ENCODE measurements around the gene FAM83G.
"Not testable (repeated sequence)": the region's sequence is repeated elsewhere in the genome, so short reads cannot be mapped to it uniquely, and the experiment has no call there.

FAM83G gene, protein sequence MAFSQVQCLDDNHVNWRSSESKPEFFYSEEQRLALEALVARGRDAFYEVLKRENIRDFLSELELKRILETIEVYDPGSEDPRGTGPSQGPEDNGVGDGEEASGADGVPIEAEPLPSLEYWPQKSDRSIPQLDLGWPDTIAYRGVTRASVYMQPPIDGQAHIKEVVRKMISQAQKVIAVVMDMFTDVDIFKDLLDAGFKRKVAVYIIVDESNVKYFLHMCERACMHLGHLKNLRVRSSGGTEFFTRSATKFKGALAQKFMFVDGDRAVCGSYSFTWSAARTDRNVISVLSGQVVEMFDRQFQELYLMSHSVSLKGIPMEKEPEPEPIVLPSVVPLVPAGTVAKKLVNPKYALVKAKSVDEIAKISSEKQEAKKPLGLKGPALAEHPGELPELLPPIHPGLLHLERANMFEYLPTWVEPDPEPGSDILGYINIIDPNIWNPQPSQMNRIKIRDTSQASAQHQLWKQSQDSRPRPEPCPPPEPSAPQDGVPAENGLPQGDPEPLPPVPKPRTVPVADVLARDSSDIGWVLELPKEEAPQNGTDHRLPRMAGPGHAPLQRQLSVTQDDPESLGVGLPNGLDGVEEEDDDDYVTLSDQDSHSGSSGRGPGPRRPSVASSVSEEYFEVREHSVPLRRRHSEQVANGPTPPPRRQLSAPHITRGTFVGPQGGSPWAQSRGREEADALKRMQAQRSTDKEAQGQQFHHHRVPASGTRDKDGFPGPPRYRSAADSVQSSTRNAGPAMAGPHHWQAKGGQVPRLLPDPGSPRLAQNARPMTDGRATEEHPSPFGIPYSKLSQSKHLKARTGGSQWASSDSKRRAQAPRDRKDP

DNA sequence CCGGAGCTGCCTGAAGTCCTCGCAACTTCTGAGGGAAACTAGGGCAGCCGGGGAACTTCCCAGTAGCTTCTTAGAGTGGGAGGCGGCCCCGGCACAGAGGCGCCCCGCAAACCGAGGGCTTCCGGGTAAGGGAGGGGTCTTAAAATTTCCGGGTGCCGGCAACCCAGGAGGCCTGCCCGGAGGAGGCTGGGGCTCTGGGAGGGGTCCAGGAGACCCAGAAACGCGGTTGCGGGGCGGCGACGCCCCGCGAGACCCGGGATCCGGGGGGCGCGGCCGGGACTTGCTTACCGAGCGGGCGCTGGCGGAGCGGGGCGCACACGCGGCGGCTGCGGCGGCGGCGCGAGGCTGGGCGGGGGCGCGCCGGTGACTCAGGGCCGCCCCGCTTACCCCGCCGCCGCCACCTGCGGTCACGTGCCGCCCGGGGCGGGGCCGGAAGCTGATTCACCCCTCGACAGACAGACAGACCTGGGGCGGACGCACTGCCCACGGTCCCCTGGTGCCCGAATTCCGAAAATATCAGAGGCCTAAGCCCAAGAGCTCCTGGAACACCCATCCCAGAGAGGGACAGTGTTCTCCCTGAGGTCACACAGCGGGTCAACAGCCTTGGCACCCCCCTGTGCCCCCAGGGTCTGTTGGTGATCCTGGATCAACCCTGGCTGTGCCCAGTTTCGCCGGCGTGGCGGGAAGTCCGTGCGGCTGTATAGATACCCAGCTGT, at the start of gene FAM83G:
FAM83G (minus strand) TSS at position 344 of the 716 bp plus-strand sequence. CDS start 723 bp downstream, outside the sequence.
- no peak for DNase-seq

DNA sequence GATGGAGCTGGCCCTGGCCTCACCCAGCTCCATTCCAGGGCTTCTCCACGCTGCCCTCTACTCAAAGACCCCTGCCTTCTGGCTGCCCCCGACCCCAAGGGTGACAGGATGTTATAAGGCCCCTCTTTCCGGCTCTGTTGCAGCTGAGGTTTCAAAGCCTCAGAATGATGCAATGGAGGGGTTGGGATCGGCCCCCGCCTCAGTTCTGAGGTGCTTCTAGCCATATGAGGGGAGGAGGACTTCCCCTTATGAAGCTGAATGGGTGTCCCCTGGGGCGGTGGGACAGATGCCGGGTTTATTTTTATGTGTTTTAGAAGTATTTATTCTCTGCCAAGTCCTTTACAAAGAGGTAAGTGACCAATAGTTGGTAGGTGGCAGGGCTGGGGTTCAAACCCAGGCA, 44.3 kb upstream of the FAM83G start:
- DNase-seq: not testable (repeated sequence)

DNA sequence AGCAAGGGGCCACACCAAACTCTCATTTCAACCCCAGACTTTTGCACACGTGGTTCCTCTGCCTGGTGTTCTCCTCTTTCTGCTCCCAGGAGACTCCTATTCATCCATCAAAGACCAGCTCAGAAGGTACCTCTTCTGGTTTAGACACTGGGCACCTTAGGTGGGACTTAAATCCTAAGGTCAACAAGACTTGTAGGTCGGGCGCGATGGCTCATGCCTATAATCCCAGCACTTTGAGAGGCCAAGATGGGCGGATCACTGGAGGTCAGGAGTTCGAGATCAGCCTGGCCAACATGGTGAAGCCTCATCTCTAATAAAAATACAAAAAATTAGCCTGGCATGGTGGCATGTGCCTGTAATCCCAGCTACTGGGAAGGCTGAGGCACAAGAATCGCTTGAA, 42.9 kb upstream of the FAM83G start:
- not testable (repeated sequence) for DNase-seq

DNA sequence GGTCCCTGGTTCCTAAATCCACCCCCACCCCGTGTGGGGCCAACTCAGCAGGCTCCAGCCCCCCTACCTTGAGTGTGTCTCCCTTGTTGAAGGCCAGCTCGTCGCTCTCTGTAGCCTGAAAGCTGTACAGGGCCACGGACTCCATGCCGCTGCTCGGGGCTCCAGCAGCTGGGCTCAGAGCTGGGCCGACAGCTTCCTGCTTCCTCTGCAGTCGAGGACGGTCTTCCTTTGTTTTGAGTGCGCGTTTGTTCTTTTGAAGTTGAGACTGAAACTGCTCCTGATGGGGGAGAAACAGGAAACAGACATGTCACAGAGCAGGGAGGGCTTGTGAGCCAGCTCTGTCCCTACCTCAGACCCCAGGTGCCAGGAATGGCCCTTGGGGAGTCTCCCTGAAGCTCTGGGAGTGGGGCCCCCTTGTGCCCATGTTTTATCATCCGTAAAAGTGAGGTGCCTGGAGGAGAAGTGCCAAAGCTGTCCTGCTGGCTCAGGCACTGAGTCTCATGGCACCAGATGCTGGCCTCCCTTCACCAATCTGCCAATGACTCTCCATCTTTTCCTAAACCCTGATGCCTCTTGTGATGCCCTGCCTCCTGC, 42.3 kb upstream of the FAM83G start, which contains the start of gene GRAP:
GRAP (minus strand) TSS at position 176 of the 594 bp plus-strand sequence; CDS start at position 145, 31 bp downstream.
- DNase-seq: not testable (repeated sequence)

DNA sequence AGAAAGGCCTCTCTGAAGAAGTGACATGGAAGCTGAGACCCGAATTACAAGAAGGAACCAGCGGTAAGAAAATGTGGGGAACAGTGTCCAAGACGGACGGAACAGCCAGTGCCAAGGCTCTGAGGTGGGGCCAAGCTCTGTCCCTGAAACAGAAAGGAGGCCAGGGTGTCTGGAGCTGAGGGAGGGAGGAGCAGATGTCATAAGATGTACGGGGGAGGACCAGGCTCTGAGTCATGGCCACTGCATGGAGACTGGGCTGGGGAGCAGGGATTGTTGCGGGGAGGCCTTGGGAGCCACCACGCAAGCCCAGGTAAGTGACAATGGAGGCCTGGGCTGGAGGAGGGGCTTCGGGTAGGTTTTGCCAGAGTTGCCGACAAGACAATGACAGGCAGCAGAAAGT, 40.1 kb upstream of the FAM83G start:
- not testable (repeated sequence) for DNase-seq

DNA sequence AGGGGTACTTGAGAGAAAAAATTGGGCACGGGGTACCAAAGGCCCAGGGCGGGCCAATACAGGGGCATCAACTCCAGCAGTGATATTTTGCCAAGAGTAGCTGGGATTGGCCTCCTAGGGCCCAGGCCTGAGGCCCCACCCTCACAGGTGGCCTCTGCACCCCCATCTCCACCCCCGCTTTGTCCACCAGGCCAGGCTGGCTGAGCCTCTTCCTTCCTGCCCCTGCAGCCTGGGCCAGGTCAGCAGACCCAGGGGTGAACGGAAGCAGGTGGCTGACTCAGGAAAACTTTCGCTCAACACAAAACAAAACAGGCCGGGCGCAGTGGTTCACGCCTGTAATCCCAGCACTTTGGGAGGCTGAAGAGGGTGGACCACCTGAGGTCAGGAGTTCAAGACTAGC, 38.5 kb upstream of the FAM83G start:
- not testable (repeated sequence) for DNase-seq

DNA sequence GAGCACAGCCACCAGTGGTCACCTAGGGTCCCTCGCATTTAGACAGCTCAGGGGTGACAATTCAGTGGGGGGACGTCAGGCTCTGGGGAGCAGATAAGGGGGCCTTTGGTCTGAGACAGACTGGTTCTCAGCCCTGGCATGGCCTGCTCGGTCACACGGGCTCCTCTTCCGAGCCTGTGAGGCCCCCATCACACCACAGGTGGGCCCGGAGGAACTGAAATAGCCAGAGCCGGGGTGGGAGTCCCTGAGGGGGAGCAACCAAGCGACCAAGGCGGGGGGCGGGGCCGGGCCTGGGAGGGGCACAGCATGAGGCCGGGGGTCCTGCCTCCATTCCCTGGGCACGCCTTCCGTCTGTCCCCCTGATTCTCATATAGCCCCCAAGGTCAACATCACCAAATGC, 37.8 kb upstream of the FAM83G start:
- DNase-seq: not testable (repeated sequence)

DNA sequence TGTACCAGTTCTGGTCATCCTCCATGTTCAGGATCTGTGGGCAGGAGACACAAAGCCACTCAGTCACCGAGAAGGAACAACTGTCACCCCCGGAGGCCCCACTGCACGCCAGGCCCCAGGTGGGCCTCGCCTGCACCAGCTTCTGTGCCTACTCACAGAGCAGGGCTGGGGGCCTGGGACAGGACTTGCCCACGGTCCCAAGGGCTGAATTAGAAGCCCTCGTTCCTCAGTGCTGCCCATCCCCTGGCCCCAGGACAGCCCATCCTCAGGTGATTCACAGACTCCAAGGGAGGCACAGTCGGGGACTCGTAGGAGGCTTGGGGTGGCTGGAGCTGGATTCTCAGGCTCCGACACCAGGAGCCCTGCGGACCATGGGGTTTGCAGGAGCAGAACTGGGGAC, 37.3 kb upstream of the FAM83G start:
- DNase-seq: not testable (repeated sequence)

DNA sequence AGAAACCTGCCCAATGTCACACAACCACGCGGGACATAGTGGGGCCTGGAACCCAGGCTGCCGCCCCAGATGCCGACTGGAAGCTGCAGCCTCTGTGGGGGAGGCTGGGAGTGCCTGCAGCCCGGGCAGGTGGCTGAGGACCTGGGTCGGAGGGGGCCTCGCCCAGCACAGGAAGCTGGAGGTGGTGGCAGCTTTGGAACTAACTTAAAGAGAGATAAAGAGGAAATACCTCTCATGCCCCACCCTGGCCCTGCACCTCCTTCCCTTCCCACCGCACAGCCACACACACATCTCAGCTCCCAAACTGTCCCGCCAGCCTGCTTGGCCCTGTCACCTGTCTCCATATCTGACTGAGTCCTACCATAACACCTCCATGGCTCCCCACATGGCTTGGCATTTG, 35.8 kb upstream of the FAM83G start:
- not testable (repeated sequence) for DNase-seq

DNA sequence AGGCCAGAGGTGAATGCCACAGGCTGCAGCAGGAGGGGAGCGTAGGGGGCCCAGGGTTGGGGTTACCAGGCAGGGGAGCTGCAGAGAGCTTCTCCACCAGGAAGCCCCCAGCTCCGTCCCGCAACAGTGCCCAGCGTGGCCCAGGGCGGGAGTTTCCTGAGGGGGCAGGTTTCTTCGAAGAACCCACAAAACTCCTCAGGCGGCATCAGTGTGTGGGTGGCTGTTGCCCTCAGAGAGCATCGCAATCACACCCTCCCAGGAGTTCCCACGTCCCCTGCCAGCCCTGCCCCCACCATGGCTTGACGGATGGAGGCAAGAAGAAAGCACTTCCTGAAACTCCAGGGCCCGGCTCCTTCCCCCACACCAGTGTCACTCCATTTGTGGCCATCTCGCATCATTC, 34.2 kb upstream of the FAM83G start:
- not testable (repeated sequence) for DNase-seq

DNA sequence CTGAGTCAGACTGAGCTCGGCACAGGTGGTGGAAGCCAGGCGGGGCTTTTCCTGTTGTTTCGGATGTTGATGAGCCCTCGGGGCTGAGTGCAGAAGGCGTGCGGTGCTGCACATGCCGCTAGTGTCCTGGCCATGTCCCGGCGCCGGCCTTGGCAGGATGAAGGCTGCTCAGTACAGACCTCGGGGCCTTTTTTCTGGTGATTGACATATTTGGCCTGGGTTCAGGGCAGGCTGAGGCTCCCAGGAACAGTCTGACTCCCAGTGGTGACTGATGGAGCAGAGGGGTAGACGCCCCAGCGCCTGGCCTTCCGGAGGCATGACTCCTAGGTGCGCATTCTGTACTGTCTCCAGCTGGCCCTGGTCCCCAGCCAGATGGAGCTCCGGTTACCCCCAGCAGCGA, 33.4 kb upstream of the FAM83G start:
- not testable (repeated sequence) for DNase-seq

DNA sequence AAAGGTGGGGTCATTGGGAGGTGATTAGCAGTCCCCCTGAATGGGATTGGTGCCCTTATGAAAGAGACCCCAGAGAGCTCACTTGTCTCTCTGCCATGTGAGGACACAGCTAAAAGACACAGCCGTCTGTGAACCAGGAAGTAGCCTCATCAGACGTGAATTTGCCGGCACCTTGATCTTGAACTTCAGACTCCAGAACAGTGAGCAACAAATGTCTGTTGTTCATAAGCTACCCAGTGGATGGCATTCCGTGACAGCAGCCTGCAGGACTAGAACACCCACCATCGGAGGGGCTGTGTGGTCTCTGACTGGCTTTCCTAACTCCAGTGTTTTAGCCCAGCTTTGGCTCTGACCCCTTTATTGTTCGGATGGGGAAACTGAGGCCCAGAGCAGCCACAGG, 33.0 kb upstream of the FAM83G start:
- DNase-seq: not testable (repeated sequence)

DNA sequence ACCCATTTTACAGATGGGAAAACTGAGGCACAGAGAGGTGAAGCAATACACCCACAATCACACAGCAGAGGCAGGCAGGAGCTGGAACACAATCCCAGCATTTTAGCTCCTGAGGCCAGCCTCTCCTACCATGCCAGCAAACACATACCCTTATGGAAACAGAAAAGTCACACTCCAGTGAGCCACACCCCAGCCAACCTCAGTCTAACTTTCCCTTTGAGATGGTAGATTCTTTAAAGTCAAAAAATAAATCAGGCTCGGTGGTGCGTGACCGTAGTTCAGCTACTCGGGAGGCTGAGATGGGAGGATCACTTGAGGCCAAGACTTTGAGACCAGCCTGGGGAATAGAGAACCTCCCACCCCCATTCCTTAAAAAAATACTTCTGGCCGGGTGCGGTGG, 31.6 kb upstream of the FAM83G start:
- not testable (repeated sequence) for DNase-seq

DNA sequence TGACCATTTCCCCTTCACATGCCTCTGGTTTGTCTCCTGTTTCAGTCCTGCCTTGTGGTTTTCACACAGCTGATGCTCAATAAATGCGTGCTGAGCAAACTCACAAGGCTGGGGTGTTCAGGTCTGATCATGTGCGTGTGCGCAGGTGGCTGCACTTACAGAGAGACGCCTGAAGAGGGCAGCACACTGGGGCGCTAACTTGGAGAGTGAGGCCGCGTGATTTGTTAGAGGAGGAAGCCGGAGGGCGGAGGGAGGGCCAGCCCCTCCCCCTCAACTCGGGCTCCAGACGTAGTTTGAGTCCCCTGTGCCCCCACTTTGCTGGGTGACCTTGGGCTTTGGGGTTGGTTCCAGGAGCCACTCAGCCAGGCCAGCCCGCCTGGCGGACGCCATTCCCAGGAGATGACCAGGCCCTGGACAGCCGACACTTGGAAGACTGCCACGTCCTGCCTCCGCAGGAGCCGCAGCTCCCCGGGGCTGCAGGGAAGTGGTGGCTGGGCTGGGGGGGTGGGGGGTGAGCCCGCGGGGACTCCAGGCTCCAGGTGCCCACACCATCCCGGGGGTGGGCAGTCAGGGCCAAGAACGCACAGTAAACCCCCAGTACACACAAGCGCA, 27.9 kb upstream of the FAM83G start:
- not testable (repeated sequence) for DNase-seq

DNA sequence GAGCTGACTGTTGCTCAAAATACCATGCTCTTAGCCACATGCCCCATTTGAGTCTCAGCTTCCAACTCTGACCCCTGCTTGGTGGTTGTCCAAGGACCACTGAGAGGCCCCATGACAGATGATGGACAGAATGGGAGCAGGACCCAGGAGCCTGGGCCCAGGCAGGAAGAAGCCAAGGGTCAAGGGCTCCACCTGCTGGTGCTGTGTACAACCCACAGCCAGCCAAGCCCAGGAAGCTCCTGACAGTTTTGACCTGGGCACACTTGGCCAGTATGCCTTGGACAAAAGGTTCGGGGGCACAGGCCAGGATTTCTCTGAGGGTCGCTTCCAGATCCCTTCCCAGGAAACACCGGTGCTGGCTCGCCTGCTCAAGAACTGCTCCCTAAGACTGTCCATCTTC, 27.2 kb upstream of the FAM83G start:
- not testable (repeated sequence) for DNase-seq

DNA sequence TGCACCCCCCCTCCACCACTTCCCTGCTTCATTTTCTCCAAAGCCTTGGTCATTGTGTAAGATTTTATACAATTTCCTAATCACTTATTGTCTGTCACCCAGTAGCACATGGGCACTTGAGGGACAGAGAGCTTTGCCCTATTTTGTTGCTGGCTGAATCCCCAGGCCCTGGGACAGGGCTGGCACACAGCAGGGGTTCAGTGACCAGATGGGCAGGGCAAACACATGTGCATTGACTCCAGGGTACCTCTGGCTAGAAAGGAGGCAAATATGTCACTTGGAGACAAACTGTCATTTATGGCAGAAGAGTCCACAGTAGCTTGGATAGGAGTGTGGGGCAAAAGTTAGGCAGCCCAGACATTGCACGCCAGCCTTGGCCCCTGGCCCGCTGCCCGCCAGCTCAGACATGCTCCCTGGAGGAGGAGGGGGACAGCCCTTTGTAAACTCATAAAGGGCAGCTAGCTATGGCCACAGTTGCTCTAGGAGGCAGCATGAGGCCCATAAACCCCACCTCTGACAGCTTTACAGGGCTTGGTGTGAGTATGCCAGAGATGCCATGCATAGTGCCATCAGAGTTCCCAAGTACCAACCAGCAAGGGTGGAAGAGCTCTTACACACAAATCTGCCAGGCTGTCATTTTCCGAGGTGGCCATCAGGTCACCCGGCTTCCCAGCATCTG, 26.3 kb upstream of the FAM83G start:
- not testable (repeated sequence) for DNase-seq

DNA sequence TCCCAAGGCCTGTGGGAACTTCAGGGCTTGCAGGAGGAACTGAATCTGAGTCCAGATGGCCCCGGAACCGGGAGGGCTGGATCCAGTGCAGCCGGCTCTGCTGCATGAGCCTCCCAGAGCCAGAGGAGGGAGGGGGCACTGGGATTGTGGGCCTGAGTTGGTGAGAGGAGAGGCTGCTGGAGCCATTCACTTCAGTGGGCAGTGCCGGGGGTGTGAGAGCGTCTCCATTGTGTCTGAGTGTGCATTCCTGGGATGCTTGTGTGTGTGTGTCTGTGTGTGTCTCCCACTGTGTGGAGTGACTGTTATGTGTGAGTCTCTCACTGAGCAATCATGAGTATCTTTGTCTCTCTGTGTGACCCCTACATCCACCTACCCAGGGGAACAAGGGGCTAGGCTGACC, 25.2 kb upstream of the FAM83G start:
- DNase-seq: not testable (repeated sequence)

DNA sequence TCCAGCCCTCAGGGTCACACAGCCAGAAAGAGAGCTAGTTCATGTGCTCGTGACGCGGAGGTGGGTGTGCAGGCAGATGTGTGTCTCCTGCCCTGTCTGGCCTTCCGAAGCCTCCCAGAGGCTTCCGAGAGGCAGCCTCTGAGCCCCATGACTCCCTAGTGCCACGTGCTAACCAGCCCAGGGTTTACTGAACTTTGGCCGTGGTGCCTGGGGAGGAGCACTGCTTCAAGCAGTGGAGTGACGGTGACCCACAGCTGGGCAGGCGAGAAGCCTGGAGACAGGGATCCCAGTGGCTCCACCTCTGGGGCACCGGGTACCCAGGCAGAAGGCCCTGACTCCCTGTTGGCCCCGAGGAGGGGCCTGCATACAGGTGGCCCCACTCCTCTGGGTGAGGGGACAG, 24.1 kb upstream of the FAM83G start:
- DNase-seq: not testable (repeated sequence)

DNA sequence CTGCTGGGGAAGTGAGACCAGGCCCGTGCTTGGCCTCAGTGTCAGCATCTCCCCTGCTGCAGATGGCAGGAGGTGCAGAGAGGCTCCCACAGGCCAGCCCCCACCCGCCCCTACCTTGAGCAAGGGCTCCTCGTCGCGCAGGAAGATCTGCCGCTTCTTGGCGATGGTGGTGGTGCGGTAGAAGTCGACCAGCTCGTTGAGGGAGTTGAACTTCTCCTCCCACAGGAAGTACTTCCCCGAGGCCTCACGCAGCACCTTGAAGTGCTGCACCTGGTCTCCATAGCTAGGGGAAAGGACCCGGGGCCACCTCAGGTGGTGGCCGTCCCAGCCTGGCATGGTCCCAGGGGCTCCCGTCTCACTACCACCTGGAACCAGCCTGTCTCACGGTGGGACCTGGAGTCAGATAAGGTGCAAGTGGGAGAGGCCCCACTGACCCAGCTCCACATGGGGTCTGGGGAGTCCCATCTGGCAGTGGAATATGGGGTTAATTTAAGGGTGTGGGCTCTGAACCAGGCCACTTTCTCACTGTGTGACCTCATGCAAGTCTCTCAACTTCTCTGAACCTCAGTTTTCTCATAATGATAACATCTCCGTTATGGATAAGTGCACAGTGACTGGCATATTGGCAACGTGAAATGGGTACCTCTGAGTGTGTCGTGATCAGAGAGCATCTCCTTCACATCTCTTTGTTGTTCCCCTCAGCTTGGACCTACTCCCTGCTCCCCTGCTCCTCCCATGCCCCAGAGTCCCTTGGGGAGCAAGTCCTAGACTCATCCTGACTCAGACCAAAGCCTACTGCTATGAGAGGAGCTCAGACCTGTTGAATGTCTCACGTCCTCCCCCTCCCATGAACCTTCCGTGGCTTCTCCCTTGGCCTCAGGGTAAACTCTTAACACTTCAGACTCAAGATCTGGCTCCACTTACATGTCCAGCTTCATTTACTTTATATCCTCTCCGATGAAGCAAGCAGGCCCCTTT, 19.8 kb upstream of the FAM83G start:
- DNase-seq: no peak

All from SIG-M5 (cell line).